ENCODE data around the gene ARHGAP23.

Gene ARHGAP23

GRCh38 chr17:38459567-38459966 lies 31.3 kb downstream of the ARHGAP23 start:
- TF ChIP-seq CTCF (conservative IDR thresholded peaks at IDR 0.05) (no peak), ZFX (IDR thresholded peaks at IDR 0.05) (no peak)
- H3K27ac ChIP-seq, result no peak overlapping the region

- no peak for TF ChIP-seq ZFX (IDR thresholded peaks at IDR 0.05)
- TF ChIP-seq CTCF (conservative IDR thresholded peaks at IDR 0.05), result no peak
- H3K27ac ChIP-seq, result no peak overlapping the region
These were observed 31.9 kb downstream of the ARHGAP23 start for GRCh38 chr17:38460082-38460715.

GRCh38 chr17:38460716-38461630 lies 32.7 kb downstream of the ARHGAP23 start:
- TF ChIP-seq ZFX (IDR thresholded peaks at IDR 0.05) (no peak), CTCF (conservative IDR thresholded peaks at IDR 0.05) (no peak)

DNA sequence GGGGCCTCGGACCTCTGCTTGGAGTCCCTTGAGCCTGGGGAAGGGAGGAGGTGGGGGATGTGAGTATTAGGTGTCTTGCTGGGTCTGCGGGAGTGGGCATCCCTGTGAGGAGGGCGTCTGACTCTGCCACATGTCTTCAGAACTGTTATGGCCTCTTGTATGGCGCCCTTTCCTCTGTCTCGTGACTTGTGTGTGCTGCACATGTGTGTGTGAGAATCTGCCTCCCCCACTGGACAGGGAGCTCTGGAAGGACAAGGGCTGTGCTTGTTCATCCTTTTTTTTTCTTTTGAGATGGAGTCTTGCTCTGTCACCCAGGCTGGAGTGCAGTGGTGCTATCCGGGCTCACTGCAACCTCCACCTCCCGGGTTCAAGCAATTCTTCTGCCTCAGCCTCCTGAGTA lies 33.4 kb downstream of the ARHGAP23 start:
- H3K27ac ChIP-seq, result no peak overlapping the region
- TF ChIP-seq ZFX (IDR thresholded peaks at IDR 0.05) (no peak), CTCF (conservative IDR thresholded peaks at IDR 0.05) (no peak)

More at GRCh38 chr17:38460716-38461630, 32.7 kb downstream of the ARHGAP23 start:
- H3K27ac ChIP-seq, result no peak overlapping the region

GRCh38 chr17:38463451-38463858 lies 35.2 kb downstream of the ARHGAP23 start:
- no peak for TF ChIP-seq CTCF (conservative IDR thresholded peaks at IDR 0.05)
- no peak for TF ChIP-seq ZFX (IDR thresholded peaks at IDR 0.05)
- H3K27ac ChIP-seq, result peak overlapping the region; percentile 28

DNA sequence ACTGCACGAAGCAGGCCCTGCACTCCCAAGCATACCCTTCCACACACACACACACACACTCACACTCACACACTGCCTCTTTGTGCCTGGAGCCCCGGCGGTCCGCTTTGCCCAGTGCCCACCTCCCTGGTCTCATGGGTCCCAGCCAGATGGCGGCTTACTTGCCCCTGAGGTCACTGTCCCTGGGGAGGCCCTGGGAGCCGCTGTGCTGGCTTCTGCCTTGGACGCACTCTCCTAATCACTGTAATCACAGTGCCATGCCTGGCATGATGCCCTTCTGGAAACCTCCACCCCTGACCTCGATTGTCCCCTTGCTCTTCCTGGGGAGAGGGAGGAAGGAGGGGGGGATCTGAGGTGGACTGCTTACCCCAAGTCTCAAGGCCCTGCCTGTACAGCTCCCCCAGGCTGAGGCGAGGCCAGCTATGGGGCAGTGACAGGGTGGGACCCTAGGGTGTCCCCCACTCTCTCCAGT lies 36.0 kb downstream of the ARHGAP23 start:
- peak; percentile 16; the same call in 1 of the 2 replicates for TF ChIP-seq ZFX (IDR thresholded peaks at IDR 0.05)
- TF ChIP-seq CTCF (conservative IDR thresholded peaks at IDR 0.05), result no peak
- H3K27ac ChIP-seq, result peak overlapping the region; percentile 28

All from C4-2B (cell line).